ENCODE measurements around the gene OSBPL6.

DNA sequence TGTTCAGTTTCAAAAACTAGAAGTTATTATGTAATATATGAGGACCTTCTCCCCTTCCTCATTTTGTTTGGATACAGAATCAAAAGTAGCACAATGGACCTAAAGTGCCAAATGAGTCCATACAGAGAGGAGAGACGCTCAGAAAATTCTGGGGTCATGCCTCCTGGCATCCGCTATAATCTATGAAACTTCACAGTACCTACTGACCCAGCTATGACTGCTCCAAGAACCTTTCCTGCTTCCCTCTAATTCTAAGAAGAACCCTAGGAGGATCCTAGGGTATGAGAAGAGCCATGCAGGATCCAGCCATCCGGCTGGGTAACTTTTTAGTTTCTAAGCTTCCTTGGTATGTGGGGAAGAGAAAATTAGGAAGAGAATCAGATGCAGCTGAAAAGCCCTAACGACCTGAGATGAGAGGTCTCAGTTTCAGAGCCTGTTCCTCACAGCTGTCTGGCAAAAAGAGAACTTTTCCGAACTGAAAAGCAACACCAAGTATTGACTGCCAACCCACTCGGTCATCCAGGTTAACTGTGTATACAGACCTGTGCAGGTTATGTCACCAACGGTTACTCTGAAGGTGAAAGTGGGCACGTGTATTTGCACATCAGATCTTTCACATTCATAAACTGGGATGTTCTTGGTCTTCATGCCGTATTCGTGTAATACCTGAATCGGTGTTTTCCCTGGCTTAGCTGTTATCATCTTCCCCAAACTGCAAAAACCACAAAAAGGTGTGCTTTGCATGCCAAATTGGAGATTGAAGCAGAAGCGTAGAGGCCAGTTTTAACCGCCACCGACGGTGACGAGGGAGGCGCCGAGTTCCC, 255.6 kb downstream of the OSBPL6 start:
- TF ChIP-seq, protein P1, sequence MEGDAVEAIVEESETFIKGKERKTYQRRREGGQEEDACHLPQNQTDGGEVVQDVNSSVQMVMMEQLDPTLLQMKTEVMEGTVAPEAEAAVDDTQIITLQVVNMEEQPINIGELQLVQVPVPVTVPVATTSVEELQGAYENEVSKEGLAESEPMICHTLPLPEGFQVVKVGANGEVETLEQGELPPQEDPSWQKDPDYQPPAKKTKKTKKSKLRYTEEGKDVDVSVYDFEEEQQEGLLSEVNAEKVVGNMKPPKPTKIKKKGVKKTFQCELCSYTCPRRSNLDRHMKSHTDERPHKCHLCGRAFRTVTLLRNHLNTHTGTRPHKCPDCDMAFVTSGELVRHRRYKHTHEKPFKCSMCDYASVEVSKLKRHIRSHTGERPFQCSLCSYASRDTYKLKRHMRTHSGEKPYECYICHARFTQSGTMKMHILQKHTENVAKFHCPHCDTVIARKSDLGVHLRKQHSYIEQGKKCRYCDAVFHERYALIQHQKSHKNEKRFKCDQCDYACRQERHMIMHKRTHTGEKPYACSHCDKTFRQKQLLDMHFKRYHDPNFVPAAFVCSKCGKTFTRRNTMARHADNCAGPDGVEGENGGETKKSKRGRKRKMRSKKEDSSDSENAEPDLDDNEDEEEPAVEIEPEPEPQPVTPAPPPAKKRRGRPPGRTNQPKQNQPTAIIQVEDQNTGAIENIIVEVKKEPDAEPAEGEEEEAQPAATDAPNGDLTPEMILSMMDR (IDR thresholded peaks at IDR 0.05), result no peak
- TF ChIP-seq EP300 (IDR thresholded peaks at IDR 0.05) (no peak), POLR2A (IDR thresholded peaks at IDR 0.05) (no peak)

Data from sigmoid colon (tissue), 4 donors.